Thyroid gland (tissue), 4 donors: ENCODE data around the gene LIX1. TPM values are rescaled to one million over a fixed set of nuclear protein-coding genes. Genes with fewer than 3 reads are reported as not detected.

Experiments used
- DNase-seq, 2 donors: peaks; one replicate each; pipeline ENCODE4 v3.0.0-alpha.2; 2019
- H3K27ac ChIP-seq, 3 donors: fragments of 200-600 bp; sonication (generic); 1 replicate in 2 of 3; 2 replicates in 1 of 3; pipeline ENCODE4 v1.5.1; 2016 to 2019; ENCODE audit warnings: mild to moderate bottlenecking in 1 of 3, moderate library complexity in 1 of 3
- H3K27me3 ChIP-seq: fragments of 200-600 bp; sonication (generic); one replicate; pipeline ENCODE4 v1.5.1; 2019
- H3K36me3 ChIP-seq, 2 donors: fragments of 200-600 bp; sonication (generic); one replicate each; pipeline ENCODE4 v1.5.1; 2016 to 2019
- H3K4me1 ChIP-seq, 2 donors: fragments of 200-600 bp; sonication (generic); one replicate each; pipeline ENCODE4 v1.5.1; 2017 to 2019
- H3K4me3 ChIP-seq, 3 donors: fragments of 200-600 bp; sonication (generic); replicated peaks in 1 of 3; 1 replicate in 2 of 3; 2 replicates in 1 of 3; pipeline ENCODE4 v1.5.1; 2016; ENCODE audit warnings: mild to moderate bottlenecking in 1 of 3
- H3K9me3 ChIP-seq: fragments of 200-600 bp; sonication (generic); one replicate; pipeline ENCODE4 v1.5.1; 2017
- CTCF ChIP-seq, 6 experiments: fragments of 200-600 bp in 3 of 6; fragments of 450-650 bp in 3 of 6; sonication (generic) in 3 of 6; IDR thresholded peaks; one replicate each; pipeline ENCODE4 v1.5.1; 2016 to 2019; ENCODE audit warnings: antibody characterized with exemption in 6 of 6, mild to moderate bottlenecking in 2 of 6, inconsistent platforms in 1 of 6, moderate library complexity in 1 of 6
- POLR2A ChIP-seq, 2 donors: fragments of 450-650 bp; IDR thresholded peaks; one replicate each; pipeline ENCODE4 v1.6.1; 2017; ENCODE audit warnings: antibody characterized with exemption in 2 of 2, mild to moderate bottlenecking in 2 of 2, moderate library complexity in 1 of 2
- whole genome bisulfite sequencing, 2 donors: methylation state at CpG; one replicate each; pipeline ENCODE4 v1.1.5; 2017; 5-methylcytosine and 5-hydroxymethylcytosine counted together
- intact Hi-C: fragments of 100-400 bp; cut with DNase I; formaldehyde crosslinking; loops from one replicate; pipeline ENCODE4 v1.15.1; 2023
- total RNA-seq, 4 donors: library from RNA; depleted of rRNA; stranded (reverse); fragments of >200 nt; gene quantifications; one replicate each; pipeline ENCODE4 v1.2.3, GENCODE V29; 2016

Gene LIX1
- total RNA-seq, 4 donors from 2014 or later, result 0.89 to 5.5 (median 1.7) TPM

- Histone ChIP-seq H3K27me3 (no peaks in the 10 kb centered on the region), H3K4me1 (no peaks in the 10 kb centered on the region), H3K27ac (no peak overlapping the region), H3K36me3 (peaks cover 7 to 31% of the 10 kb centered on the region in 2 donors), H3K4me3 (no peak overlapping the region), H3K9me3 (no peaks in the 10 kb centered on the region)
- intact Hi-C loops, result no loop called here
- WGBS, 2 donors, result 67 to 70% methylated on average over 6 of the region's 6 CpGs
- TF ChIP-seq CTCF (IDR thresholded peaks at IDR 0.05) (no peak), POLR2A (IDR thresholded peaks at IDR 0.05) (no peak)
- no peak for DNase-seq
Measured at GRCh38 chr5:97167435-97167834, 25.0 kb upstream of the LIX1 start.

- intact Hi-C loops, result no loop called here
- H3K27ac ChIP-seq, result no peak overlapping the region
- H3K4me1 ChIP-seq, result no peaks in the 10 kb centered on the region
- H3K9me3 ChIP-seq, result no peaks in the 10 kb centered on the region
- H3K36me3 ChIP-seq, result peaks cover 2 to 30% of the 10 kb centered on the region in 2 donors
- H3K4me3 ChIP-seq, result no peak overlapping the region
- TF ChIP-seq CTCF (IDR thresholded peaks at IDR 0.05) (no peak), POLR2A (IDR thresholded peaks at IDR 0.05) (no peak)
- 65 to 74% methylated on average over 1 of the region's 1 CpG for WGBS, 2 donors
- no peak for DNase-seq
- no peaks in the 10 kb centered on the region for H3K27me3 ChIP-seq
Measured at GRCh38 chr5:97165726-97166125, 23.3 kb upstream of the LIX1 start.

- no peaks in the 10 kb centered on the region for H3K4me1 ChIP-seq
- no peak overlapping the region for H3K4me3 ChIP-seq
- TF ChIP-seq POLR2A (IDR thresholded peaks at IDR 0.05), result no peak
- no peak for TF ChIP-seq CTCF (IDR thresholded peaks at IDR 0.05)
- H3K27me3 ChIP-seq, result no peaks in the 10 kb centered on the region
- intact Hi-C loops, result loop anchor here (5.0 kb wide), 1 partner anchor 413 kb away; no protein-coding TSS in a partner anchor
- no peak for DNase-seq
- H3K9me3 ChIP-seq, result no peaks in the 10 kb centered on the region
- peaks cover 0 to 27% of the 10 kb centered on the region in 2 donors for H3K36me3 ChIP-seq
- no peak overlapping the region for H3K27ac ChIP-seq
Measured at GRCh38 chr5:97164846-97165245, 22.4 kb upstream of the LIX1 start.

- WGBS, 2 donors, result 96 to 99% methylated on average over 5 of the region's 5 CpGs
- H3K36me3 ChIP-seq, result peaks cover 0 to 27% of the 10 kb centered on the region in 2 donors
- H3K4me1 ChIP-seq, result no peaks in the 10 kb centered on the region
- H3K27ac ChIP-seq, result no peak overlapping the region
- no peaks in the 10 kb centered on the region for H3K9me3 ChIP-seq
- DNase-seq, result no peak
- H3K27me3 ChIP-seq, result no peaks in the 10 kb centered on the region
- TF ChIP-seq POLR2A (IDR thresholded peaks at IDR 0.05) (no peak), CTCF (IDR thresholded peaks at IDR 0.05) (no peak)
- no peak overlapping the region for H3K4me3 ChIP-seq
- intact Hi-C loops, result loop anchor here (5.0 kb wide), 1 partner anchor 412 kb away; no protein-coding TSS in a partner anchor
Measured at GRCh38 chr5:97163790-97164285, 21.4 kb upstream of the LIX1 start.

GRCh38 chr5:97163360-97163764, 21.0 kb upstream of the LIX1 start:
- Histone ChIP-seq H3K36me3 (peaks cover 0 to 27% of the 10 kb centered on the region in 2 donors), H3K4me1 (no peaks in the 10 kb centered on the region), H3K27me3 (no peaks in the 10 kb centered on the region), H3K9me3 (no peaks in the 10 kb centered on the region), H3K27ac (no peak overlapping the region), H3K4me3 (no peak overlapping the region)
- no peak for DNase-seq
- intact Hi-C loops, result loop anchor here (5.0 kb wide), 1 partner anchor 411 kb away; no protein-coding TSS in a partner anchor
- peak in 5 of 6 experiments; percentile 32 to 64 (median 46) for TF ChIP-seq CTCF (IDR thresholded peaks at IDR 0.05)
- no peak for TF ChIP-seq POLR2A (IDR thresholded peaks at IDR 0.05)
